GM12878 (cell line): ENCODE data around the gene BEST2.

Experiments
- ASH2L ChIP-seq: fragments of 300-600, 200-600 bp; sonication (generic); IDR thresholded peaks from 2 replicates; pipeline ENCODE4 v1.6.1; 2017; ENCODE audit warnings: low read depth, mild to moderate bottlenecking, borderline replicate concordance
- ATF7 ChIP-seq: fragments of 450-650 bp; IDR thresholded peaks from 2 replicates; pipeline ENCODE4 v1.6.1; 2016; ENCODE audit warnings: low read depth, mild to moderate bottlenecking
- CREB1 ChIP-seq: IDR thresholded peaks from 2 replicates; pipeline ENCODE4 v1.6.1; 2012; ENCODE audit warnings: low read depth, mild to moderate bottlenecking, inconsistent platforms
- IKZF1 ChIP-seq: fragments of 450-650 bp; conservative IDR thresholded peaks from 2 replicates; pipeline ENCODE4 v1.6.1; 2017; ENCODE audit warnings: antibody characterized with exemption, mild to moderate bottlenecking
- NFYB ChIP-seq: IDR thresholded peaks from 2 replicates; pipeline ENCODE4 v1.6.1; 2011; ENCODE audit warnings: low read depth, mild to moderate bottlenecking, low read length, improper control_type of control experiment, moderate library complexity; ENCODE audit not compliant: insufficient read depth
- RAD21 ChIP-seq: IDR thresholded peaks from 2 replicates; pipeline ENCODE4 v1.6.1; 2011; ENCODE audit warnings: mild to moderate bottlenecking, low read depth, low read length, moderate library complexity; ENCODE audit not compliant: insufficient read depth
- RB1 ChIP-seq: fragments of 450-650 bp; formaldehyde crosslinking; IDR thresholded peaks from 2 replicates; pipeline ENCODE4 v1.6.1; 2017; ENCODE audit warnings: mild to moderate bottlenecking, borderline replicate concordance
- RFX5 ChIP-seq: IDR thresholded peaks from 2 replicates; pipeline ENCODE4 v1.6.1; 2011; ENCODE audit warnings: low read depth, low read length, improper control_type of control experiment
- SP1 ChIP-seq: IDR thresholded peaks from one replicate; pipeline ENCODE4 v1.6.1; 2011; ENCODE audit warnings: low read depth, low read length
- SUZ12 ChIP-seq: fragments of 200-600 bp; sonication (generic); IDR thresholded peaks from one replicate; pipeline ENCODE4 v1.6.1; 2018; ENCODE audit warnings: antibody characterized with exemption, mild to moderate bottlenecking; ENCODE audit not compliant: unreplicated experiment
- TCF3 ChIP-seq: IDR thresholded peaks from 2 replicates; pipeline ENCODE4 v1.6.1; 2012; ENCODE audit warnings: low read depth, mild to moderate bottlenecking, low read length, borderline replicate concordance; ENCODE audit not compliant: insufficient read depth
- ZZZ3 ChIP-seq: IDR thresholded peaks from 2 replicates; pipeline ENCODE4 v1.6.1; 2011; ENCODE audit warnings: low read depth; ENCODE audit not compliant: control insufficient read depth, insufficient read length
- TF ChIP-seq, protein P1 (sequence below), 3 experiments: IDR thresholded peaks in 2 of 3; conservative IDR thresholded peaks in 1 of 3; 2 replicates each; pipeline ENCODE4 v1.5.1; 2011; ENCODE audit warnings: low read depth in 3 of 3, low read length in 3 of 3, mild to moderate bottlenecking in 3 of 3, control low read depth in 2 of 3, moderate library complexity in 2 of 3, inconsistent platforms in 1 of 3, mixed read lengths in 1 of 3; ENCODE audit not compliant: control insufficient read depth in 2 of 3, insufficient read depth in 1 of 3; ENCODE audit errors: extremely low read depth in 1 of 3
- TF ChIP-seq, protein P2 (sequence below): IDR thresholded peaks from 2 replicates; pipeline ENCODE4 v1.6.1; 2011; ENCODE audit warnings: borderline replicate concordance, low read depth, mild to moderate bottlenecking, moderate library complexity, low read length; ENCODE audit not compliant: insufficient read depth, poor library complexity, severe bottlenecking

DNA sequence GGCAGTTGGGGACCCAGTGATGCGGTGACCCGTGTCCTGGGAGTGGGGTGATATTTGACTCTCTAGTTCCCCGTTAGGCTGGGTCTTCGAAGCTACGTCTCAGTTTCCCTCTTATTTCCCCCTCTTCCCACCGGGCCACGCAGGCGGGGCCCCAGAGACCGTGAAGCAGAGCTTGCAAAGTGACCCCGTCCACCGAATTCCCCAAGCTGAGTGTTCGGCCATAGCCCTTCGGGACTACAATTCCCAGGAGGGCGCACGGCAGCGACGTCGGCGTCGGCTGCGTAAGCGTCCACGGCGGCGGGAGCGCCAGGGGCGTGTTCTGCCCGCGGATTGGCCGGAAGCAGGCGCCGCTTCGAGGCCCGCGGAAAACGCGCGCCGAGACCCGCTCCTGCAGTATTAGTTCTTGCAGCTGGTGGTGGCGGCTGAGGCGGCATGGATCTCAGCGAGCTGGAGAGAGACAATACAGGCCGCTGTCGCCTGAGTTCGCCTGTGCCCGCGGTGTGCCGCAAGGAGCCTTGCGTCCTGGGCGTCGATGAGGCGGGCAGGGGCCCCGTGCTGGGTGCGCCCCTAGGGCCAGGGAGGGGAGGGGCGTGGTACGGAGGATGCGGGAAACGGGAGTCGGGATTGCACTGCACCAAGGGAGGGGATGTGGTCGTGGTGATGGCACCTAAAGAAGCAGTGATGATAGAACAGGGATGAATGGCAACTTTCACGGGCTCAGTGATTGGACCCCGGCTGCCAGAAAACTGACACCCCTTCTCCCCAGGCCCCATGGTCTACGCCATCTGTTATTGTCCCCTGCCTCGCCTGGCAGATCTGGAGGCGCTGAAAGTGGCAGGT is 54.9 kb downstream of the BEST2 start, which contains the start of gene RNASEH2A:
- TF ChIP-seq, protein P1, sequence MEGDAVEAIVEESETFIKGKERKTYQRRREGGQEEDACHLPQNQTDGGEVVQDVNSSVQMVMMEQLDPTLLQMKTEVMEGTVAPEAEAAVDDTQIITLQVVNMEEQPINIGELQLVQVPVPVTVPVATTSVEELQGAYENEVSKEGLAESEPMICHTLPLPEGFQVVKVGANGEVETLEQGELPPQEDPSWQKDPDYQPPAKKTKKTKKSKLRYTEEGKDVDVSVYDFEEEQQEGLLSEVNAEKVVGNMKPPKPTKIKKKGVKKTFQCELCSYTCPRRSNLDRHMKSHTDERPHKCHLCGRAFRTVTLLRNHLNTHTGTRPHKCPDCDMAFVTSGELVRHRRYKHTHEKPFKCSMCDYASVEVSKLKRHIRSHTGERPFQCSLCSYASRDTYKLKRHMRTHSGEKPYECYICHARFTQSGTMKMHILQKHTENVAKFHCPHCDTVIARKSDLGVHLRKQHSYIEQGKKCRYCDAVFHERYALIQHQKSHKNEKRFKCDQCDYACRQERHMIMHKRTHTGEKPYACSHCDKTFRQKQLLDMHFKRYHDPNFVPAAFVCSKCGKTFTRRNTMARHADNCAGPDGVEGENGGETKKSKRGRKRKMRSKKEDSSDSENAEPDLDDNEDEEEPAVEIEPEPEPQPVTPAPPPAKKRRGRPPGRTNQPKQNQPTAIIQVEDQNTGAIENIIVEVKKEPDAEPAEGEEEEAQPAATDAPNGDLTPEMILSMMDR (IDR thresholded peaks at IDR 0.05 in 2 of 3, conservative IDR thresholded peaks at IDR 0.05 in 1 of 3; ENCODE audit: control insufficient read depth in 2 of 3, extremely low read depth in 1 of 3, insufficient read depth in 1 of 3, low read depth in 3 of 3, low read length in 3 of 3) = no peak
- TF ChIP-seq NFYB = no peak
- TF ChIP-seq CREB1 = peak; percentile 94
- TF ChIP-seq SUZ12 = no peak
- TF ChIP-seq ZZZ3 = no peak
- no peak for TF ChIP-seq RAD21
- TF ChIP-seq ASH2L = no peak
- TF ChIP-seq, protein P2, sequence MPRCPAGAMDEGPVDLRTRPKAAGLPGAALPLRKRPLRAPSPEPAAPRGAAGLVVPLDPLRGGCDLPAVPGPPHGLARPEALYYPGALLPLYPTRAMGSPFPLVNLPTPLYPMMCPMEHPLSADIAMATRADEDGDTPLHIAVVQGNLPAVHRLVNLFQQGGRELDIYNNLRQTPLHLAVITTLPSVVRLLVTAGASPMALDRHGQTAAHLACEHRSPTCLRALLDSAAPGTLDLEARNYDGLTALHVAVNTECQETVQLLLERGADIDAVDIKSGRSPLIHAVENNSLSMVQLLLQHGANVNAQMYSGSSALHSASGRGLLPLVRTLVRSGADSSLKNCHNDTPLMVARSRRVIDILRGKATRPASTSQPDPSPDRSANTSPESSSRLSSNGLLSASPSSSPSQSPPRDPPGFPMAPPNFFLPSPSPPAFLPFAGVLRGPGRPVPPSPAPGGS = no peak
- peak; percentile 61 for TF ChIP-seq SP1
- TF ChIP-seq RB1 = peak; percentile 95; the same call in 1 of the 2 replicates
- 0 out of 2 replicates have a peak, but pooled peaks have one; percentile 26 for TF ChIP-seq TCF3
- TF ChIP-seq RFX5 = no peak
- TF ChIP-seq IKZF1 = peak; percentile 94
- no peak for TF ChIP-seq ATF7
